Heart left ventricle (tissue), 13 donors: Measurements from ENCODE around the gene KRT5.

Source experiments
- POLR2A ChIP-seq, 2 donors: fragments of 450-650 bp; IDR thresholded peaks; one replicate each; pipeline ENCODE4 v1.6.1; 2017; ENCODE audit warnings: antibody characterized with exemption in 2 of 2, mild to moderate bottlenecking in 2 of 2, moderate library complexity in 2 of 2
- TF ChIP-seq, protein P1 (sequence below), 12 donors: fragments of 200-600 bp; sonication (generic) in 4 of 12; IDR thresholded peaks; one replicate each; pipeline versions ENCODE4 v1.5.0 to v1.8.0; 2018 to 2022; ENCODE audit warnings: antibody characterized with exemption in 12 of 12, mild to moderate bottlenecking in 5 of 12
- donor health status: ischemic (EF 13 %, LVEDD 7.1; RV severe dilation, severe dysfunction).
- donor health status: DM: no; HTN: yes; CAD: no.
- donor health status: DM: no; HTN: no; CAD: no.
- donor health status: ischemic (EF 25% LVEDD 6.9; RV normal size, moderate dysfunction).
- donor health status: ischemic (EF 25% LVEDD 5.7; RV mildly dilated, moderate dysfunction).
- donor health status: ischemic (EF 35%, LVEDD 5.7; RV mildly dilated, moderate dysfunction).
- donor health status: nonischemic (EF 11% LVEDD 7.7; RV severe dilation, severe dysfunction).
- donor health status: DM: yes; HTN: yes; CAD: no.
- donor health status: PGD.
- donor health status: ischemic (EF 29% LVEDD 5.4; RV normal size, mild dysfunction).
- donor health status: nonischemic (EF 23%, LVEDD 6.1; RV moderate dilation, normal function).

DNA sequence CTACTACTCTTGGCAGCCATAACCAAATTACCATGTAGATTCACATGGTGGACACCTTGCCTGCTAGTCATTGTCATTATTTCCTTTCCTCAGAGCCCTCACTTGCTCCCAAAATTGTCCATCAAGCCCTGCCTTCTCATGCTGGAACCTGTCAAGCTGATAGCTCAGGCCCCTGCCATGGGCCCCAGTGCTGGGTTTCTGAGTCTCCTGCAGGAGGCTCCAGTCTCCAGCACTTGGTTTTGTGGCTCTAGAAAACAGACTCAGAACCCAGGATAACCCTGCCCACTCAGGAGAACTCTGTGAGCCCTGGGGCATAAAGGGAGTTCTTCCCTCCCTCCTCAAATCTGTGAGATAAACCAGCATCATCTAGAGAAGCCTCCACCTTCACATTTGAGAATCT, 22.0 kb upstream of the KRT5 start:
- TF ChIP-seq, protein P1, sequence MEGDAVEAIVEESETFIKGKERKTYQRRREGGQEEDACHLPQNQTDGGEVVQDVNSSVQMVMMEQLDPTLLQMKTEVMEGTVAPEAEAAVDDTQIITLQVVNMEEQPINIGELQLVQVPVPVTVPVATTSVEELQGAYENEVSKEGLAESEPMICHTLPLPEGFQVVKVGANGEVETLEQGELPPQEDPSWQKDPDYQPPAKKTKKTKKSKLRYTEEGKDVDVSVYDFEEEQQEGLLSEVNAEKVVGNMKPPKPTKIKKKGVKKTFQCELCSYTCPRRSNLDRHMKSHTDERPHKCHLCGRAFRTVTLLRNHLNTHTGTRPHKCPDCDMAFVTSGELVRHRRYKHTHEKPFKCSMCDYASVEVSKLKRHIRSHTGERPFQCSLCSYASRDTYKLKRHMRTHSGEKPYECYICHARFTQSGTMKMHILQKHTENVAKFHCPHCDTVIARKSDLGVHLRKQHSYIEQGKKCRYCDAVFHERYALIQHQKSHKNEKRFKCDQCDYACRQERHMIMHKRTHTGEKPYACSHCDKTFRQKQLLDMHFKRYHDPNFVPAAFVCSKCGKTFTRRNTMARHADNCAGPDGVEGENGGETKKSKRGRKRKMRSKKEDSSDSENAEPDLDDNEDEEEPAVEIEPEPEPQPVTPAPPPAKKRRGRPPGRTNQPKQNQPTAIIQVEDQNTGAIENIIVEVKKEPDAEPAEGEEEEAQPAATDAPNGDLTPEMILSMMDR (IDR thresholded peaks at IDR 0.05), result no peak
- TF ChIP-seq POLR2A (IDR thresholded peaks at IDR 0.05), result no peak
